ENCODE measurements around the gene MTRFR.

MTRFR gene

DNA sequence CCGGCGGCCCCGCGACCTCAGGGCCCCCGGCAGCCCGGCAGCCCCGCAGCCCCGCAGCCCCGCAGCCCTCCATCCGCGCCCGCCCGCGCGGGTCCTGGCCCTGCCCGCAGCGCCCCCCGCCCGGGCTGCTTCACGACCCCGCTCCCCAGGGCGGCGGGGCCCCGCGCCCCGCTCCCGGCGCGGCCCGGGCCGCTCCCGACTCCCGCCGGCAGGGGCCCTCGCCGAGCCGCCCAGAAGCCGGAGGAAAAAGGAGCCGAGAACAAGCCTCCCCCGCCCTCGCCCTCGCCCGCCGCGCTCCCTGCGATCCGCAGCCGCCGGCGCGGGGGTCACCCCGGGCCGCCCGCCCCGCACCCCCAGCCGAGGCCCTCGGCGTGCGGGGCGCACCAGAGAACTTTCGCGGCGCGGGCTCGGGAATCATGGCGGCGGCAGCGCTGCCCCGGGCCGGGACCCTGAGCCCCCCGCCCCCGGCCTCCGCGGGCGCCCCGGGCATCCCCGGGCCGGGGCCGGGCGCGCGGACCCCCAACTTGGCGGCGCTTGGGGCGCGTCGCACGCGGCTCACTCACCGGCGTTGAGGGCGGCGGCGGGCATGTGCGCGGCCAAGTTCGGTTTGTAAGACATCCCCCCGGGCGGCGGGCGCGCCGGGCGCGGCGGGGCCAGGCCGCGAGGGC lies 37.9 kb downstream of the MTRFR start:
- DNase-seq = peak; percentile 62

DNA sequence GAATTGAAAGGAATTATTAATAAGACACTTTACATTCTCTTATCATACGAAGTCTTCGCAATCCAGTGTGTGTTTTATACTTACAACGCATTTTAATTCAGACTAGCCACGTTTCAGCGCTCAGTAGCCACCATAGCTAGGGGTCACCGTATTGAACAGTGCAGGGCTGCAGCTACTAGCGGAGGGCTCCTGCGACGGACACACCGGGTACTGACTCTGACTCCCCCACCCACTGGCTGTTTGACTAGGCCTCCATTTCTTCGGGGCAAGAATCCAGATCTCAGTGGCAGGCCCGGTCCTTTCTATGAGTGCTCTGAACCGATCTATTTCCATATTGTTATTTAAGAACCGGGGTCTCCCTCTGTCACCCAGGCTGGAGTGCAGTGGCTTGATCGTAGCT lies 39.9 kb downstream of the MTRFR start:
- DNase-seq = no peak

DNA sequence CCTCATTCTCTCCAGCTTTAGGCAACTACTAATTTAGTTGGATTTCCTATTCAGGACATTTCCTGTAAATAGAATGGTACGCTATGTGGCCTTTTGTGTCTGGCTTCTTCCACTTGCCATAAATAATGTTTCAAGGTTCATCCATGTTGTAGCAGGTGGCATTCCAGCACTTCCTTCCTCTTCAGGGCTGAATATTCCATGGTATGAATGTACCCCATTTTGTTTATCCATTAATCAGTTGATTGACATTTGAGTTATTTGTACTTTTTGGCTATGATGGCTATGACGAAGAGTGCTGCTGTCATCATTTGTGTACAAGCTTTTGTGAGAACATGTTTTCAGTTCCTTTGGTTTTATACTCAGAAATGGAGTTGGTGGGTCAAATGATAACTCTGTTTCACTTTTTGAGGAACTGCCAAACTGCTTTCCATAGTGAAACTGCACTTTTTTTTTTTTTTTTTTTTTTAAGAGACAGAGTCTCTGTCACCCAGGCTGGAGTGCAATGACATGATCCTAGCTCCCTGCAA lies 44.9 kb downstream of the MTRFR start:
- DNase-seq = no peak

DNA sequence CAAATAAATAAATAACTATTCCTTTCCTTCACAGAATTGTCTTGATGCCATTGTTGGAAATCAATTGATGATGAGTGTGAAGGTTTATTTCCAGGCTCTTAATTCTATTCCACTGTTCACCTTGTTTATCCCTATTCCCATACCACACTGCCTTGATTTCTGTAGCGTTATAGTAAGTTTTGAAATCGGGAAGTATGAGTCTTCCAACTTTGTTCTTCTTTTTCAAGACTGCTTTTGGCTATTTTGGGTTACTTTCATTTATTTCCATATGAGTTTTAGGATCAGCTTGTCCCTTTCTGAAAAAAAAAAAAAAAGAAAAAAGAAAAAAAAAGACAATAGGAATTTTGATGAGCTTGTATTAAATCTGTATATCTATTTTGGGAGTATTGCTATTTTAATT lies 47.7 kb downstream of the MTRFR start:
- DNase-seq = no peak

DNA sequence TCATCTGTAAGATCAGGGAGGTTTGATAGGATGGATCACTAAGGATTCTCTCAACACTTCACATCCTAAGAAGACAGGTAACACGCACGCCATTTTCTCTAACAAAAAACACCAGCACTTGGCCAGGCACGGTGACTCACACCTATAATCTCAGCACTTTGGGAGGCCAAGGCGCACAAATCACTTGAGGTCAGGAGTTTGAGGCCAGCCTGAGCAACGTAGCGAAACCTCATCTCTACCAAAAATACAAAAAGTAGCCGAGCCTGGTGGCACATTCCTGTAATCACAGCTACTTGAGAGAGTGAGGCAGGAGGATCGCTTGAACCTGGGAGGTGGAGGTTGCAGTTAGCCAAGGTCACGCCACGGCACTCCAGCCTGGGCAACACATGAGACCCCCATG lies 48.9 kb downstream of the MTRFR start:
- DNase-seq = no peak

DNA sequence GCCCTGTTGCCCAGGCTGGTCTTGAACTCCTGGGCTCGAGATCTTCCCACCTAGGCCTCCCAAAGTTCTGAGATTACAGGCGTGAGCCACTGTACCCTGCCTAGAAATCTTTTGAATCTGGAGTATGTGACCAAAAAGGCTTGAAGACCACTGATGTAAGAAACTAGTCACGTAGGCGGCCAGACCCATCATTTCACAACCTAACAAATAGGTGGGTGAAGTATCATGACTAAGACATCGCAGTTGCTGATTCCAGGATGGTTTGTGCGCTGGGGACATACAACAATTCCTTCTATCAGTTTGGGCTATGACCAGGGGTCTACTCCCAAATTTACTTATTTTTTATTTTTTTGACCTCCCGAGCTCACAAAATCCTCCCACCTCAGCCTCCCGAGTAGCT lies 50.2 kb downstream of the MTRFR start:
- DNase-seq = no peak

DNA sequence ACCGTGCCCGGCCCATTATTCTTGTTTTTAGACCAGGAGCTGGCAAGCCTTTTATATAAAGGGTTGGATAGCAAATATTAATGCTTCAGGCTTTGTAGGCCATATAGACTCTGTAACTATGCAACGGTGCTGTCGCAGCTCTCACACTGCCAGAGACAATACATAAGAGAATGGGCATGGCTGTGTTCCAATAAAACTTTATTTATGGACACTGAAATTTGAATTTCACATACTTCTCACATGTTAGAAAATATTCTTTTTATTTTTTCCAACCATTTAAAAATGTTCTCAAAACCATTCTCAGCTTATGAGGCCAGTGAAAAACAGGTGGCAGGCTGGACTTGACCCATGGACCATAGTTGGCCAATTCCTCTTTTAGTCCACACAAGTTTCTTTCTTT lies 51.4 kb downstream of the MTRFR start:
- DNase-seq = no peak

DNA sequence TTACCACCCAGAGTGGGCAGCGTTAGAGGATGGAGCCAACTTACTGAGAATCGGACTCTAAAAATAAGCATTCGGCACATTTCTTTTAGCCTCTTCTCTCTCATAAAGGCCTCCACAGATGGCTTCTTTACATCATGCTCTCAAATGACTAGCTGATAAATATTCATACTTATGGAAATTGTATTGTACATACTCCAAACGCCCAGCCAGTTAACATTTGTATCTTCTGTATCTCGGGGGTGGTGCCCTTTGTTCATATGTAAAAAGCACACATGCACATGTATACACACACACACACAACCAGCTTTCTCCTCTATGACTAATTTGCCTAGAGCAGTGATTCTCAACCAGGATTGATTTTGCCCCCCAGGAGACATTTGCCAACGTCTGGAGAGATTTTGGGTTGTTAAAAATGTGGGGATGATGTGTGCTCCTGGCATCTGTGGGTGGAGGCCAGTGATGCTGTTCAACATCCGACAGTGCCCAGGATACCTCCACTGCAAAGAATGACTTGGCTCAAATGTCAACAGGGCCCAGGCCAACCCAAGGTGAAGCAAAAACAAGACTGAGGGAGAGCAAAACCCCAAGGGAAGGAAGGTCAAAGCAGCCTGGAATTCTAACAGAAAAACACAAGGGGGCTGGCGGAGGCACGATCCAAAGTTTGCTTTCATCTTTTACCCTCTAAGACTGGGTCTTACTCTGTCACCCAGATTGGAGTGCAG lies 53.6 kb downstream of the MTRFR start:
- no peak for DNase-seq

DNA sequence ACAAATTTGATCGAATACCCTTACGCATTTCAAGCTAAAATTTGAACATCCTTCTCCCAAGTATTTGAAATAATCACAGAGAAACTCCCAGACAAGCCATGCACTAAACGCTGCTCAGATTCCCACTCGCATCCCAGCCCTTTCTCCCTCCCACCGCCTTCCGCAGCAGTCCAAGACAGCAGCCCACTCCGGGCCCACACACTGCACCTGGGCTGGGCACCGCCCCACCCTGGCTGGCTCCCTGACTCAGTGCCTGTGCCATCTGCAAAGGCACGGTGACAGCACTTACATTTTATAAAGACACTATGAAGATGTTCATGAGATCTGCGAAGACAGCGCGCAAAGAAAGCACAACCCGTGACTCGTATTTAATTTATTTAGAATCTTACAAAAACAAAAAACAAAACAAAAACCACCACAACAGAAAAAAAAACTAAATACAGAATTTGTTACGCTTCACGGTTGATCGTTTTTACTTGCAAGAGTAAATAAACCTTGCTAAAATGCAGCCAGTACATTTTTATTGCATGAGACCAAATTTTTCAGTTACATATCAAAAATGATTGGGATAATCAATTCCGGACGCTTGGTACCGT lies 55.6 kb downstream of the MTRFR start:
- no peak for DNase-seq

DNA sequence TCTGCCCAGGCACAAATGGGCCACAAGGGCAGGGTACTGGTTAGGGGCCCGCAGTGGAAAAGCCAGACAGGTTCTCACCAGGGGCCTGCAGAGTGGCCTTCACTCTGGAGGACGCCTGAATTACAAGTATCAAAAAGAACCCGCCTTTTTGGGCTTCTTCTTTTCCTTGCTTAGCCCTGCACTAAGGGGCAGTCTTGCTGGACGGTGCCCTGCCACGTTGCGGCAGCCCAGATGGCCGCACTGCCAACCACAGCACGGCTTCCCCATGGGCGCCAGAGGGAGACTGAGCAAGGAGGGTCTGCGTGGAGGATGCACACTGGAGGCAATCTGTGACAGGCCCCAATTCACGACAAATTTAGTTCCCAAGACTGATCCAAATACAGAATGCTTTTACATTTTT lies 56.7 kb downstream of the MTRFR start:
- DNase-seq = no peak

DNA sequence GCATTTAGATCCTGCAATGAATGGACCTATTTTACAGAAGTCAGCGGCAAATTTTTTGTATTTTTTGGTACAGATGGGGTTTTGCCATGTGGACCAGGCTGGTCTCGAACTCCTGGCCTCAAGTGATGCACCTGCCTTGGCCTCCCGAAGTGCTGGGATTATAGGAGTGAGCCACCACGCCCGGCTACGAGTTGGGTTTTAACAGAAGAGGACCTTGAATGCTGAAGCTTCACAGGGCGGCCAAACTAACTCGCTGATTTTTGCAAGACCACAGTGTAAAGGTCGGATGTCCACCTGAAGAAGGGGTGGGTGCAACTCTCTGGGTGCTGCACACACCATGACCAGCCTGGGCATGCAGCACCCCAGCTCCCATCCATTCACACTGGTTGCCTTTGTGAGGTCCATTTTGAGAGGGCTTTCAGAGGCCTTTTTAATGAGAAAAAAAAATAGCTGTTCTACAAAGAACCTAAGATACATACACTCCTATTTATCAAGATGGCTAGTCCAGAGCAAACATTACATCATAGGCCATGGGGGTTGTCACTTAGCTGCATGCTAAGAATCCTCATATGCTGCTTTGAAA lies 60.0 kb downstream of the MTRFR start:
- no peak for DNase-seq

DNA sequence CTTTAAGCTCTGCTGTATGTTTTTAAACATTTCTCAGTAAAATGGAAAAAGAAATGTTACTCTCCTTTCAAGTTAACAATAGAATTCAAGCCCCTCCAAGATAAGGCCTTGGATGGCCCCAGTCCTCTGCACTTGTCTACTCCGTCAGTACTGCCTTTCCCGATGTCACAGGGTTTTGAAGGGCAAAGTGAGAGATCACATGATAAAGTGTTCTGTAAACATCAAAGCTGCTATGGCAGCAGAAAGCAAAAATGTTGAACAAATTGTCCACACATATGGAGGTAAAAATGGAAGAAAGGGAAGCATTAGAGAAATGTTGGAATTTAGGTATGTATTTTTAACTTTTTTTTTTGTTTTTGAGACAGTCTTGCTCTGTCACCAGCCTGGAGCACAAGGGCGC lies 71.9 kb downstream of the MTRFR start:
- no peak for DNase-seq

DNA sequence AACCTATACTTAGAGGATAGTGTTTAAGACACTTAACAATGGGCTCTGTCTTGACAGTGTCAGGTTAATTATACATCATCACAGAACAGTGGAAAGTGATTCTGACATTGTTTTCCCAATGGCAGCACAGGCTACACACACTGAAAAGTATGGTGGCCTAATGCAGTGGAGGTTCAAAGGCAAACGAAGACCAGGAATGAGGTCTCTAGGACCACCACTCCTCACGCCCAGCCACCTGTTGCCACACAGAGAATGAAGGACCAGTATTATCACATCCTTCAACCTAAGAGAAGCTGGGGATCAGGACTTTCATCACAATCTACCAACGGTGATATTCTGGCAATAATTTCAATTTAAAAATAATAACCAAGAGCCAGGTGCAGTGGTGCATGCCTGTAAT lies 73.0 kb downstream of the MTRFR start:
- no peak for DNase-seq

Measured in activated effector memory CD4-positive, alpha-beta T cell treated with Interleukin-2 at 50 U/mL for 16 hours (primary cell).